ENCODE measurements around the gene ITGAV. TPM values are rescaled to one million over a fixed set of nuclear protein-coding genes. Genes with fewer than 3 reads are reported as not detected.

Gene ITGAV
- total RNA-seq, 5 donors from 2014 or later (not counting 1 experiment from before 2014, with no cell fraction given) = 5.8 to 9.5 (median 5.9) TPM

- H3K27ac ChIP-seq (ENCODE audit: low read length) = no peak overlapping the region
- no peaks in the 10 kb centered on the region for H3K4me1 ChIP-seq (ENCODE audit: control insufficient read depth in 1 of 2, extremely low read depth in 1 of 2, insufficient read depth in 2 of 2, low read length in 2 of 2)
- DNase-seq (no peak), ATAC-seq (replicated peaks in 1 of 4) (no peak)
- Mint-ChIP-seq H3K4me1 (no peaks in the 10 kb centered on the region), H3K27me3 (no peaks in the 10 kb centered on the region), H3K27ac (no peak overlapping the region), H3K36me3 (peaks cover 45% of the 10 kb centered on the region), H3K4me3 (no peak overlapping the region), H3K9me3 (no peaks in the 10 kb centered on the region)
- no peaks in the 10 kb centered on the region for H3K27me3 ChIP-seq (replicated peaks in 1 of 2; ENCODE audit: control insufficient read depth in 2 of 2, extremely low read depth in 1 of 2, insufficient read depth in 2 of 2, low read length in 1 of 2)
- ChIA-PET POLR2A (no interaction called here), CTCF (interaction anchor here in 1 of 2 donors (0.6 kb wide), 1 partner anchor 16 kb away, joined by 4 read pairs; no protein-coding TSS in a partner anchor)
- H3K36me3 ChIP-seq (ENCODE audit: control insufficient read depth in 2 of 2, extremely low read depth in 1 of 2, insufficient read depth in 1 of 2, low read length in 1 of 2) = peaks cover 0 to 6% of the 10 kb centered on the region in 2 donors
- H3K9me3 ChIP-seq = no peaks in the 10 kb centered on the region
- no peak overlapping the region for H3K4me3 ChIP-seq (ENCODE audit: control insufficient read depth in 1 of 2, extremely low read depth in 1 of 2, low read length in 1 of 2)
These were observed 69.5 kb downstream of the ITGAV start for GRCh38 chr2:186659383-186659782.

DNA sequence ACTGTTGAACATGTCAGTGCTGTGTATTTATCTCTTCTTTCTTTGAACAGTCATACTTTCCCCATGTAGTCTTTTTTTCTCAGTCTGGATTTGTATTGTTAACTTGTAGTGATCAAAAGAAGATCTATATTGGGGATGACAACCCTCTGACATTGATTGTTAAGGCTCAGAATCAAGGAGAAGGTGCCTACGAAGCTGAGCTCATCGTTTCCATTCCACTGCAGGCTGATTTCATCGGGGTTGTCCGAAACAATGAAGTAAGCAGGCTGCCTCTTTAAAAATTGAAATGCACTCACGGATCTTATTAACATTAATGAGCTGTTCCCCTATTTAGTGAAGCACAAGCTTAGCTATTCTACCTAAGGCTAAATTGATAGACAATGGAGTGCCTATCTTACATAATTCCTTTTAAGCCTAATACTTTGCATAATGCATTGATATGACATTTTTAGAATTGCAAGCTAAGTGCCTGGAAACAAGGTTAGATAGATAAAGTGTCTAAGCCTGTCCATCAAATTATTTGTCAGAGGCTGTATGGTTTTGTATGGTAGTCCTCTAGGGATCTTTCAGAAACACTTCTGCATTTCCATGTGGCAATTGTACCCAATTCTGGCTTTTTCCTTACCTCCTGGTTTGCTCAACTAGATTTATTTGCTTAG lies 74.7 kb downstream of the ITGAV start:
- Mint-ChIP-seq H3K27me3 (no peaks in the 10 kb centered on the region), H3K4me1 (no peaks in the 10 kb centered on the region), H3K9me3 (no peaks in the 10 kb centered on the region), H3K36me3 (peaks cover 52% of the 10 kb centered on the region), H3K27ac (no peak overlapping the region), H3K4me3 (no peak overlapping the region)
- H3K4me1 ChIP-seq (ENCODE audit: control insufficient read depth in 1 of 2, extremely low read depth in 1 of 2, insufficient read depth in 2 of 2, low read length in 2 of 2) = no peaks in the 10 kb centered on the region
- no peak for ATAC-seq (replicated peaks in 1 of 4)
- ChIA-PET POLR2A (no interaction called here), CTCF (interaction anchor here in 1 of 2 donors (1.1 kb wide), 1 partner anchor 23 kb away, joined by 5 read pairs; no protein-coding TSS in a partner anchor)
- 90% methylated on average over 3 of the region's 5 CpGs for WGBS (ENCODE audit: insufficient coverage)
- H3K27ac ChIP-seq (ENCODE audit: low read length) = no peak overlapping the region
- no peaks in the 10 kb centered on the region for H3K9me3 ChIP-seq
- DNase-seq = no peak
- H3K36me3 ChIP-seq (ENCODE audit: control insufficient read depth in 2 of 2, extremely low read depth in 1 of 2, insufficient read depth in 1 of 2, low read length in 1 of 2) = peaks cover 6 to 19% of the 10 kb centered on the region in 2 donors
- H3K27me3 ChIP-seq (replicated peaks in 1 of 2; ENCODE audit: control insufficient read depth in 2 of 2, extremely low read depth in 1 of 2, insufficient read depth in 2 of 2, low read length in 1 of 2) = no peaks in the 10 kb centered on the region
- no peak overlapping the region for H3K4me3 ChIP-seq (ENCODE audit: control insufficient read depth in 1 of 2, extremely low read depth in 1 of 2, low read length in 1 of 2)

DNA sequence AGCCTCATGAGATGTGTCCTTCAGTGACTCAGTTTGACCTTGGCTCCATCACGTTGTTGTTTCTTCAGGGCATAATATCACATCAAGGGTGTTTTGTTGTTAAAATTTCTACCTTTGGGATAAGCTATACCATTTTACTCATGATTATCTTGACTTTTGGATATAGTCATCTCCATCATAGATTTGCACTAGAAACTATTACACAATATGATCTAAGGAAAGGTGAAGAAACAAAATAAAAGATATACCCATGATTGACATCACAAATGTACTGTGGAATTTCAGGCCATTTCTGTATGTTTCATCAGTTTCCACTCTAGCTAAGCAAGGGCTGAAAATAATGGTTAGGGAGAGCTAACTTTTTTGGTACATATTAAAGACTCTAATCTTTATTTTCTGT lies 79.3 kb downstream of the ITGAV start:
- Histone ChIP-seq H3K27ac (ENCODE audit: low read length) (no peak overlapping the region), H3K4me3 (ENCODE audit: control insufficient read depth in 1 of 2, extremely low read depth in 1 of 2, low read length in 1 of 2) (no peak overlapping the region), H3K9me3 (no peaks in the 10 kb centered on the region), H3K4me1 (ENCODE audit: control insufficient read depth in 1 of 2, extremely low read depth in 1 of 2, insufficient read depth in 2 of 2, low read length in 2 of 2) (no peaks in the 10 kb centered on the region), H3K36me3 (ENCODE audit: control insufficient read depth in 2 of 2, extremely low read depth in 1 of 2, insufficient read depth in 1 of 2, low read length in 1 of 2) (peaks cover 13 to 57% of the 10 kb centered on the region in 2 donors), H3K27me3 (replicated peaks in 1 of 2; ENCODE audit: control insufficient read depth in 2 of 2, extremely low read depth in 1 of 2, insufficient read depth in 2 of 2, low read length in 1 of 2) (no peaks in the 10 kb centered on the region)
- Mint-ChIP-seq H3K9me3 (peaks cover 0 to 13% (median 5%) of the 10 kb centered on the region in 3 donors), H3K27me3 (no peaks in the 10 kb centered on the region), H3K27ac (no peak overlapping the region), H3K4me3 (no peak overlapping the region), H3K36me3 (peaks cover 81% of the 10 kb centered on the region), H3K4me1 (no peaks in the 10 kb centered on the region)
- WGBS (ENCODE audit: insufficient coverage) = no CpG with 5 or more reads among the region's 1 CpG
- DNase-seq = no peak
- ATAC-seq (replicated peaks in 1 of 4) = no peak
- POLR2A ChIA-PET = no interaction called here
- CTCF ChIA-PET = interaction anchor here in 1 of 2 donors (1.2 kb wide), 1 partner anchor 165 kb away, joined by 3 read pairs; no protein-coding TSS in a partner anchor

- no peaks in the 10 kb centered on the region for H3K4me1 ChIP-seq (ENCODE audit: control insufficient read depth in 1 of 2, extremely low read depth in 1 of 2, insufficient read depth in 2 of 2, low read length in 2 of 2)
- WGBS (ENCODE audit: insufficient coverage) = 100% methylated on average over 1 of the region's 2 CpGs
- ChIA-PET CTCF (no interaction called here), POLR2A (no interaction called here)
- H3K27me3 ChIP-seq (replicated peaks in 1 of 2; ENCODE audit: control insufficient read depth in 2 of 2, extremely low read depth in 1 of 2, insufficient read depth in 2 of 2, low read length in 1 of 2) = no peaks in the 10 kb centered on the region
- no peaks in the 10 kb centered on the region for H3K27me3 Mint-ChIP-seq
- no peak overlapping the region for H3K27ac ChIP-seq (ENCODE audit: low read length)
- H3K36me3 ChIP-seq (ENCODE audit: control insufficient read depth in 2 of 2, extremely low read depth in 1 of 2, insufficient read depth in 1 of 2, low read length in 1 of 2) = peaks cover 8 to 47% of the 10 kb centered on the region in 2 donors
- peaks cover 0 to 13% (median 5%) of the 10 kb centered on the region in 3 donors for H3K9me3 Mint-ChIP-seq
- no peaks in the 10 kb centered on the region for H3K9me3 ChIP-seq
- no peak overlapping the region for H3K4me3 ChIP-seq (ENCODE audit: control insufficient read depth in 1 of 2, extremely low read depth in 1 of 2, low read length in 1 of 2)
- peaks cover 82% of the 10 kb centered on the region for H3K36me3 Mint-ChIP-seq
- H3K4me3 Mint-ChIP-seq = no peak overlapping the region
- no peak for DNase-seq
- no peaks in the 10 kb centered on the region for H3K4me1 Mint-ChIP-seq
- ATAC-seq (replicated peaks in 1 of 4) = no peak
- no peak overlapping the region for H3K27ac Mint-ChIP-seq
These were observed 81.0 kb downstream of the ITGAV start for GRCh38 chr2:186670831-186671230.

GRCh38 chr2:186675380-186675779 lies 85.5 kb downstream of the ITGAV start:
- no peak for DNase-seq

GRCh38 chr2:186683341-186683740 lies 93.5 kb downstream of the ITGAV start:
- CTCF ChIA-PET = no interaction called here
- Histone ChIP-seq H3K4me3 (ENCODE audit: control insufficient read depth in 1 of 2, extremely low read depth in 1 of 2, low read length in 1 of 2) (no peak overlapping the region), H3K27me3 (replicated peaks in 1 of 2; ENCODE audit: control insufficient read depth in 2 of 2, extremely low read depth in 1 of 2, insufficient read depth in 2 of 2, low read length in 1 of 2) (no peaks in the 10 kb centered on the region), H3K9me3 (no peaks in the 10 kb centered on the region), H3K4me1 (ENCODE audit: control insufficient read depth in 1 of 2, extremely low read depth in 1 of 2, insufficient read depth in 2 of 2, low read length in 2 of 2) (no peaks in the 10 kb centered on the region), H3K27ac (ENCODE audit: low read length) (no peak overlapping the region), H3K36me3 (ENCODE audit: control insufficient read depth in 2 of 2, extremely low read depth in 1 of 2, insufficient read depth in 1 of 2, low read length in 1 of 2) (no peaks in the 10 kb centered on the region)
- no peak overlapping the region for H3K27ac Mint-ChIP-seq
- H3K4me3 Mint-ChIP-seq = no peak overlapping the region
- DNase-seq (no peak), ATAC-seq (replicated peaks in 1 of 4) (no peak)
- H3K27me3 Mint-ChIP-seq = no peaks in the 10 kb centered on the region
- H3K4me1 Mint-ChIP-seq = no peaks in the 10 kb centered on the region
- H3K36me3 Mint-ChIP-seq = peaks cover 14% of the 10 kb centered on the region
- POLR2A ChIA-PET = no interaction called here
- 93% methylated on average over 4 of the region's 4 CpGs for WGBS (ENCODE audit: insufficient coverage)
- peaks cover 9 to 14% (median 11%) of the 10 kb centered on the region in 3 donors for H3K9me3 Mint-ChIP-seq

More at GRCh38 chr2:186675380-186675779, 85.5 kb downstream of the ITGAV start:
- H3K27me3 Mint-ChIP-seq = no peaks in the 10 kb centered on the region
- CTCF ChIA-PET = no interaction called here
- peaks cover 69% of the 10 kb centered on the region for H3K36me3 Mint-ChIP-seq
- no peaks in the 10 kb centered on the region for H3K4me1 Mint-ChIP-seq
- Histone ChIP-seq H3K9me3 (no peaks in the 10 kb centered on the region), H3K27ac (ENCODE audit: low read length) (no peak overlapping the region), H3K4me1 (ENCODE audit: control insufficient read depth in 1 of 2, extremely low read depth in 1 of 2, insufficient read depth in 2 of 2, low read length in 2 of 2) (no peaks in the 10 kb centered on the region), H3K36me3 (ENCODE audit: control insufficient read depth in 2 of 2, extremely low read depth in 1 of 2, insufficient read depth in 1 of 2, low read length in 1 of 2) (peaks cover 8 to 37% of the 10 kb centered on the region in 2 donors), H3K27me3 (replicated peaks in 1 of 2; ENCODE audit: control insufficient read depth in 2 of 2, extremely low read depth in 1 of 2, insufficient read depth in 2 of 2, low read length in 1 of 2) (no peaks in the 10 kb centered on the region), H3K4me3 (ENCODE audit: control insufficient read depth in 1 of 2, extremely low read depth in 1 of 2, low read length in 1 of 2) (no peak overlapping the region)
- POLR2A ChIA-PET = no interaction called here
- no CpG with 5 or more reads among the region's 1 CpG for WGBS (ENCODE audit: insufficient coverage)
- peaks cover 0 to 13% (median 5%) of the 10 kb centered on the region in 3 donors for H3K9me3 Mint-ChIP-seq
- no peak overlapping the region for H3K4me3 Mint-ChIP-seq
- H3K27ac Mint-ChIP-seq = no peak overlapping the region
- no peak for ATAC-seq (replicated peaks in 1 of 4)
